Brain microvascular endothelial cell (primary cell): ENCODE results near the gene FOXP2.

ENCODE experiments used
- DNase-seq: peaks from one replicate; pipeline ENCODE4 v3.0.0-alpha.2; 2020
- H3K27ac ChIP-seq: fragments of 250-450 bp; sonication (Bioruptor Pico); 2 replicates; pipeline ENCODE4 v1.5.1; 2020; ENCODE audit warnings: mild to moderate bottlenecking, moderate library complexity
- H3K27me3 ChIP-seq: fragments of 250-450 bp; sonication (Bioruptor Pico); replicated peaks from 2 replicates; pipeline ENCODE4 v1.5.1; 2020; ENCODE audit warnings: mild to moderate bottlenecking
- H3K36me3 ChIP-seq: fragments of 250-450 bp; sonication (Bioruptor Pico); replicated peaks from 2 replicates; pipeline ENCODE4 v1.5.1; 2020; ENCODE audit warnings: mild to moderate bottlenecking
- H3K4me3 ChIP-seq: 2 replicates; pipeline ENCODE4 v1.5.1; 2011; ENCODE audit warnings: low read depth, mild to moderate bottlenecking, control low read depth, low read length, moderate library complexity
- CTCF ChIP-seq: IDR thresholded peaks from 2 replicates; pipeline ENCODE4 v1.5.1; 2011; ENCODE audit warnings: low read depth, mild to moderate bottlenecking, moderate library complexity, low read length, control low read depth, inconsistent platforms; ENCODE audit errors: missing control alignments
- in situ Hi-C: cut with HindIII; loops from 2 replicates; pipeline ENCODE4 v1.10.0; 2017; ENCODE audit warnings: low sequenced_read_pairs, low pct_ligation_motif_present

Gene FOXP2

GRCh38 chr7:114417290-114417689 is 2.7 kb downstream of the FOXP2 start:
- no peaks in the 10 kb centered on the region for H3K36me3 ChIP-seq
- TF ChIP-seq CTCF = no peak
- no peak for DNase-seq
- H3K27me3 ChIP-seq = no peaks in the 10 kb centered on the region
- H3K4me3 ChIP-seq = no peak overlapping the region
- no peak overlapping the region for H3K27ac ChIP-seq
- in situ Hi-C loops = no loop called here

GRCh38 chr7:114418117-114418516 is 3.5 kb downstream of the FOXP2 start:
- in situ Hi-C loops = no loop called here
- TF ChIP-seq CTCF = no peak
- no peak for DNase-seq
- Histone ChIP-seq H3K36me3 (no peaks in the 10 kb centered on the region), H3K4me3 (no peak overlapping the region), H3K27ac (no peak overlapping the region), H3K27me3 (no peaks in the 10 kb centered on the region)

- TF ChIP-seq CTCF = no peak
- DNase-seq = no peak
- Histone ChIP-seq H3K27me3 (no peaks in the 10 kb centered on the region), H3K4me3 (no peak overlapping the region), H3K27ac (no peak overlapping the region), H3K36me3 (no peaks in the 10 kb centered on the region)
- in situ Hi-C loops = no loop called here
These were observed 5.0 kb downstream of the FOXP2 start for GRCh38 chr7:114419441-114420272.

GRCh38 chr7:114422507-114423501 is 8.2 kb downstream of the FOXP2 start:
- no peaks in the 10 kb centered on the region for H3K36me3 ChIP-seq
- no peak overlapping the region for H3K4me3 ChIP-seq
- no peaks in the 10 kb centered on the region for H3K27me3 ChIP-seq
- DNase-seq = no peak
- H3K27ac ChIP-seq = no peak overlapping the region
- TF ChIP-seq CTCF = peak; percentile 53
- in situ Hi-C loops = no loop called here

- no peak overlapping the region for H3K4me3 ChIP-seq
- no peak for TF ChIP-seq CTCF
- in situ Hi-C loops = no loop called here
- H3K27me3 ChIP-seq = no peaks in the 10 kb centered on the region
- no peaks in the 10 kb centered on the region for H3K36me3 ChIP-seq
- DNase-seq = no peak
- H3K27ac ChIP-seq = no peak overlapping the region
These were observed 11.8 kb downstream of the FOXP2 start for GRCh38 chr7:114426382-114426781.
